Chondrocyte (in vitro differentiated cells): ENCODE measurements around the gene POLN. TPM values are rescaled to one million over a fixed set of nuclear protein-coding genes. Genes with fewer than 3 reads are reported as not detected.
"Not testable (repeated sequence)": the region's sequence is repeated elsewhere in the genome, so short reads cannot be mapped to it uniquely, and the experiment has no call there.

Experiments
- DNase-seq: peaks from one replicate; pipeline ENCODE4 v3.0.0; 2021; ENCODE audit warnings: mixed read lengths, low spot score
- H3K27ac Mint-ChIP-seq: one replicate; pipeline ENCODE4 v1.8.0; 2021; ENCODE audit warnings: mild to moderate bottlenecking, moderate library complexity, mixed read lengths; ENCODE audit not compliant: unreplicated experiment
- H3K27me3 Mint-ChIP-seq: 2 replicates; pipeline ENCODE4 v1.8.0; 2021; ENCODE audit warnings: low read depth, mixed read lengths
- H3K36me3 Mint-ChIP-seq: 2 replicates; pipeline ENCODE4 v1.8.0; 2021; ENCODE audit warnings: low read depth, mixed read lengths
- H3K4me1 Mint-ChIP-seq: 2 replicates; pipeline ENCODE4 v1.8.0; 2021; ENCODE audit warnings: low read depth, mild to moderate bottlenecking, mixed read lengths
- H3K4me3 Mint-ChIP-seq: one replicate; pipeline ENCODE4 v1.8.0; 2021; ENCODE audit warnings: mild to moderate bottlenecking, moderate library complexity, mixed read lengths; ENCODE audit not compliant: unreplicated experiment
- H3K9me3 Mint-ChIP-seq: 2 replicates; pipeline ENCODE4 v1.8.0; 2021; ENCODE audit warnings: low read depth, mixed read lengths
- total RNA-seq: library from RNA; stranded (reverse); gene quantifications from 3 replicates; pipeline ENCODE4 v1.2.1, GENCODE V29; 2021
- TF ChIP-seq, protein P1 (sequence below): fragments of 200-600 bp; sonication (generic); IDR thresholded peaks from 2 replicates; pipeline ENCODE4 v1.5.0; 2021; ENCODE audit warnings: antibody characterized with exemption, mild to moderate bottlenecking, moderate library complexity

The POLN gene
- total RNA-seq, 1 donor from 2014 or later, result 5.5 TPM

DNA sequence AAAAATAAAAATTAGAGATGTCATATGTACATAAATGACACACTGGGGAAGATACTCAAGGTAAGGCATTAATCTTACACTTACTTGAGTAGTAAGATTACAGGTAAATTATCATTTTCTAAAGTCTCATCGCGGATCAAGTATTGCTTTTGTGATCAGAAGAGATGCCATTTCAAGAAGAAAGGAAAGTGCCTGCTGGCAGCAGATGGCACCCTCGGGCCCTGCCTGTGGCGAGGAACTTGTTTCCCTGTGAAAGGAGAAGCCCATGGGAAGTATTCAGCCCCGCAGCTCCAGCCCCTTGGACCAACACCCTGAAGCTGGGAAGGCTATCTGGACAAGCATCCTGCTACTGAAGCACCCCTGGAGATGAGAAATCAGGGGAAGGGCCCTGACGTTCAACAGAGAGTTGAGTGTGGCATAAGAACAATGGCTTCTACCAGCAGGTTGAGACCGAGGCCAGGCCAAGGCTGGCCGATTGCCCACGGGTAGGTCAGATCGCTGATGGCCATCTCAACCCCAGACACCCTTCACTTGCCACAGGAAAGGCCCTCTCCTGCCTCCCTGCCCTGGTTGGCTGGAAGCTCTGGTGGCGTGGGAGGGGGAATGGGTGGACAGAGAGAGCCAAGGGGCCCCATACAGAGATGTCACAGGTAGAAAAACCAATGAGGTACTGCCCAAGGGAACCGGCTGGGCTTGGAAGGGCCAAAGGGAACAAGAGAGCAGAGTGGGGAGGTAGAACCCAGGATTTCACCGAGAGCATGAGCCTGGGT, 38.8 kb upstream of the POLN start:
- H3K9me3 Mint-ChIP-seq, result no peaks in the 10 kb centered on the region

DNA sequence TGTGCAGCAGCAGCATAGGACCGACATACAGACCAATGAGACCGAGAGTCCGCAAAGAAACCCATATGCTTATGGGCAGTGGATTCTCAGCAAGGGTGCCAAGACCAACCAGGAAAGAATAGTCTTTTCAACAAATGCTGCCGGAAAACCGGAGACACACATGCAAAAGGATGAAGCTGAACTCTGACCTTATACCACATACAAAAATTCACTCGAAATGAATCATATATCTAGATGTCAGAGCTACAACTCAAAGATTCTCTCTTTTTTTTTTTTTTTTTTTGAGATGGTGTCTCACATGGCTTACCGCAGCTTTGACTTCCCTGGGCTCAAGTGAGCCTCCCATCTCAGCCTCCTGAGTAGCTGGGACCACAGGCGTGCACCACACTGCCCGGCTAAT, 36.0 kb upstream of the POLN start:
- Mint-ChIP-seq H3K36me3 (no peaks in the 10 kb centered on the region), H3K4me1 (no peaks in the 10 kb centered on the region), H3K9me3 (no peaks in the 10 kb centered on the region), H3K27me3 (peaks cover 2% of the 10 kb centered on the region), H3K27ac (no peak overlapping the region), H3K4me3 (no peak overlapping the region)
- DNase-seq, result no peak
- TF ChIP-seq, protein P1, sequence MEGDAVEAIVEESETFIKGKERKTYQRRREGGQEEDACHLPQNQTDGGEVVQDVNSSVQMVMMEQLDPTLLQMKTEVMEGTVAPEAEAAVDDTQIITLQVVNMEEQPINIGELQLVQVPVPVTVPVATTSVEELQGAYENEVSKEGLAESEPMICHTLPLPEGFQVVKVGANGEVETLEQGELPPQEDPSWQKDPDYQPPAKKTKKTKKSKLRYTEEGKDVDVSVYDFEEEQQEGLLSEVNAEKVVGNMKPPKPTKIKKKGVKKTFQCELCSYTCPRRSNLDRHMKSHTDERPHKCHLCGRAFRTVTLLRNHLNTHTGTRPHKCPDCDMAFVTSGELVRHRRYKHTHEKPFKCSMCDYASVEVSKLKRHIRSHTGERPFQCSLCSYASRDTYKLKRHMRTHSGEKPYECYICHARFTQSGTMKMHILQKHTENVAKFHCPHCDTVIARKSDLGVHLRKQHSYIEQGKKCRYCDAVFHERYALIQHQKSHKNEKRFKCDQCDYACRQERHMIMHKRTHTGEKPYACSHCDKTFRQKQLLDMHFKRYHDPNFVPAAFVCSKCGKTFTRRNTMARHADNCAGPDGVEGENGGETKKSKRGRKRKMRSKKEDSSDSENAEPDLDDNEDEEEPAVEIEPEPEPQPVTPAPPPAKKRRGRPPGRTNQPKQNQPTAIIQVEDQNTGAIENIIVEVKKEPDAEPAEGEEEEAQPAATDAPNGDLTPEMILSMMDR, result no peak

More for the DNA sequence above, 38.8 kb upstream of the POLN start:
- Mint-ChIP-seq H3K27ac (no peak overlapping the region), H3K4me1 (peaks cover 5% of the 10 kb centered on the region), H3K27me3 (no peaks in the 10 kb centered on the region), H3K36me3 (no peaks in the 10 kb centered on the region), H3K4me3 (no peak overlapping the region)
- TF ChIP-seq, protein P1, result peak; percentile 58
- DNase-seq, result no peak

- Mint-ChIP-seq H3K27ac (no peak overlapping the region), H3K9me3 (no peaks in the 10 kb centered on the region), H3K4me3 (no peak overlapping the region), H3K27me3 (peaks cover 3% of the 10 kb centered on the region), H3K36me3 (no peaks in the 10 kb centered on the region), H3K4me1 (no peaks in the 10 kb centered on the region)
- TF ChIP-seq, protein P1, result no peak
- DNase-seq, result no peak
These were observed 34.8 kb upstream of the POLN start for GRCh38 chr4:2276581-2277325.

GRCh38 chr4:2275546-2276251, 33.8 kb upstream of the POLN start:
- Mint-ChIP-seq H3K9me3 (no peaks in the 10 kb centered on the region), H3K36me3 (no peaks in the 10 kb centered on the region), H3K27me3 (peaks cover 3% of the 10 kb centered on the region), H3K27ac (no peak overlapping the region), H3K4me3 (no peak overlapping the region), H3K4me1 (no peaks in the 10 kb centered on the region)
- no peak for DNase-seq
- TF ChIP-seq, protein P1, result no peak

GRCh38 chr4:2275044-2275397, 33.1 kb upstream of the POLN start:
- H3K27ac Mint-ChIP-seq, H3K9me3 Mint-ChIP-seq, H3K27me3 Mint-ChIP-seq, H3K4me1 Mint-ChIP-seq, H3K4me3 Mint-ChIP-seq, H3K36me3 Mint-ChIP-seq: not testable (repeated sequence)
- DNase-seq, result peak; percentile 28
